Loucy (cell line): Measurements from ENCODE around the gene CENPO.

Experiments
- H2AFZ ChIP-seq: fragments of 200-600 bp; sonication (generic); 2 replicates; pipeline ENCODE4 v1.6.0; 2016; ENCODE audit warnings: antibody characterized with exemption, mild to moderate bottlenecking, low read length, moderate library complexity
- H3F3A ChIP-seq: fragments of 200-600 bp; 2 replicates; pipeline ENCODE4 v1.6.0; 2016; ENCODE audit warnings: antibody characterized with exemption, low read depth, mild to moderate bottlenecking
- H3K27me3 ChIP-seq: fragments of 200-600 bp; sonication (generic); 2 replicates; pipeline ENCODE4 v1.6.1; 2014; ENCODE audit warnings: low read length, mild to moderate bottlenecking; ENCODE audit not compliant: insufficient read depth, poor library complexity, severe bottlenecking
- H3K36me3 ChIP-seq: fragments of 200-600 bp; sonication (generic); 2 replicates; pipeline ENCODE4 v1.6.1; 2016; ENCODE audit warnings: low read length; ENCODE audit not compliant: insufficient read depth
- H3K4me1 ChIP-seq: fragments of 200-600 bp; sonication (generic); 2 replicates; pipeline ENCODE4 v1.5.1; 2014; ENCODE audit warnings: low read length, mild to moderate bottlenecking; ENCODE audit not compliant: insufficient read depth, poor library complexity, severe bottlenecking
- H3K4me2 ChIP-seq: fragments of 200-600 bp; sonication (generic); 2 replicates; pipeline ENCODE4 v1.6.0; 2014; ENCODE audit warnings: antibody characterized with exemption, low read length, low read depth, mild to moderate bottlenecking; ENCODE audit not compliant: poor library complexity, severe bottlenecking
- H3K4me3 ChIP-seq: fragments of 200-600 bp; sonication (generic); 2 replicates; pipeline ENCODE4 v1.5.1; 2014; ENCODE audit warnings: low read length, mild to moderate bottlenecking, mixed read lengths; ENCODE audit not compliant: poor library complexity, severe bottlenecking
- H3K79me2 ChIP-seq: fragments of 200-600 bp; sonication (generic); 2 replicates; pipeline ENCODE4 v1.6.1; 2014; ENCODE audit warnings: low read length; ENCODE audit not compliant: insufficient read depth
- H3K9ac ChIP-seq: fragments of 200-600 bp; sonication (generic); 2 replicates; pipeline ENCODE4 v1.6.0; 2014; ENCODE audit warnings: mild to moderate bottlenecking, low read depth, low read length, moderate library complexity; ENCODE audit not compliant: poor library complexity, severe bottlenecking
- H3K9me2 ChIP-seq: fragments of 200-600 bp; sonication (generic); replicated peaks from 2 replicates; pipeline ENCODE4 v1.6.1; 2016; ENCODE audit warnings: low read depth, low read length, mixed read lengths
- H3K9me3 ChIP-seq: fragments of 200-600 bp; sonication (generic); 2 replicates; pipeline ENCODE4 v1.6.1; 2014; ENCODE audit warnings: mild to moderate bottlenecking, antibody characterized with exemption, low read length, low read depth; ENCODE audit not compliant: insufficient read depth
- H4K20me1 ChIP-seq: fragments of 200-600 bp; sonication (generic); 2 replicates; pipeline ENCODE4 v1.6.0; 2014; ENCODE audit warnings: antibody characterized with exemption, low read length, mild to moderate bottlenecking; ENCODE audit not compliant: insufficient read depth, poor library complexity, severe bottlenecking
- EZH2phosphoT487 ChIP-seq: fragments of 200-600 bp; IDR thresholded peaks from 2 replicates; pipeline ENCODE4 v1.6.1; 2018; ENCODE audit warnings: antibody characterized with exemption, mild to moderate bottlenecking, moderate library complexity, borderline replicate concordance
- TF ChIP-seq, protein P1 (sequence below): fragments of 200-600 bp; sonication (generic); conservative IDR thresholded peaks from 2 replicates; pipeline ENCODE4 v1.5.1; 2014; ENCODE audit warnings: mild to moderate bottlenecking, antibody characterized with exemption, low read length

Gene CENPO

DNA sequence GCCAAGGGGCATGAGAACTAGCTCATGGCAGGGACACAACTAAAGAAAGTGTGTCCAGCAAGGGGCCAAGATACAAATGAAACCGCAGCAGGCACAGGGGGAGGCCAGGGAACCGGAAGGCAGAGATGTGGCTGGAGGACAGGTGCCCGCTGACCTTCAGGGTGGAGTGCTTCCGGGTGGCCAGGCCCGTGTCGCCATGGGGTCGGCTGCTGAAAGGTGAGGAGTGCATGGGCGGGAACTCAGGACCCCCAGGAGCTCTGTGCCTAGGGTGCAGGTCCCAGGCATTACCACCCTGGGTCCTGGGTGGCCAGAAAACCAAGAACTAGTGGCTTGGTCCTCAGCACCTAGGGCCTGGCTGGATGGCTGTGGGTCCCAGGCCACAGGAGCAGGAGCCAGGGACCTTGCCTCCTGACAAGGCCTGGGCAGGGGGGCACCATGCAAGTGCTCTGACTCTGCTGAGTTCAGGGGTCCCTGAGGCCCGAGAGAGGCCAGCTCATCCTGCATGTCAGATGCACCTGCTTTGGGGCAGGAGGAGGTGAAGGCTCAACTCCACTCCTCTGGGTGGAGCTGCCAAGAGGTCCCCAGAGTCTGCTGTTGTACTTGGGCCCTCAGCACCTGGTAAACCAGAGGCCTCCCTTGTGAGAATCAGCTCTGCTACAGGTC is 50.9 kb downstream of the CENPO start:
- H4K20me1 ChIP-seq = no peaks in the 10 kb centered on the region
- no peaks in the 10 kb centered on the region for H3K4me1 ChIP-seq
- no peak overlapping the region for H2AFZ ChIP-seq
- peaks cover 51% of the 10 kb centered on the region; the same call in 1 of the 2 replicates for H3K36me3 ChIP-seq
- no peaks in the 10 kb centered on the region for H3K79me2 ChIP-seq
- H3K9ac ChIP-seq = no peak overlapping the region
- no peak overlapping the region for H3K4me3 ChIP-seq
- no peaks in the 10 kb centered on the region for H3F3A ChIP-seq
- H3K27me3 ChIP-seq = no peaks in the 10 kb centered on the region
- TF ChIP-seq, protein P1, sequence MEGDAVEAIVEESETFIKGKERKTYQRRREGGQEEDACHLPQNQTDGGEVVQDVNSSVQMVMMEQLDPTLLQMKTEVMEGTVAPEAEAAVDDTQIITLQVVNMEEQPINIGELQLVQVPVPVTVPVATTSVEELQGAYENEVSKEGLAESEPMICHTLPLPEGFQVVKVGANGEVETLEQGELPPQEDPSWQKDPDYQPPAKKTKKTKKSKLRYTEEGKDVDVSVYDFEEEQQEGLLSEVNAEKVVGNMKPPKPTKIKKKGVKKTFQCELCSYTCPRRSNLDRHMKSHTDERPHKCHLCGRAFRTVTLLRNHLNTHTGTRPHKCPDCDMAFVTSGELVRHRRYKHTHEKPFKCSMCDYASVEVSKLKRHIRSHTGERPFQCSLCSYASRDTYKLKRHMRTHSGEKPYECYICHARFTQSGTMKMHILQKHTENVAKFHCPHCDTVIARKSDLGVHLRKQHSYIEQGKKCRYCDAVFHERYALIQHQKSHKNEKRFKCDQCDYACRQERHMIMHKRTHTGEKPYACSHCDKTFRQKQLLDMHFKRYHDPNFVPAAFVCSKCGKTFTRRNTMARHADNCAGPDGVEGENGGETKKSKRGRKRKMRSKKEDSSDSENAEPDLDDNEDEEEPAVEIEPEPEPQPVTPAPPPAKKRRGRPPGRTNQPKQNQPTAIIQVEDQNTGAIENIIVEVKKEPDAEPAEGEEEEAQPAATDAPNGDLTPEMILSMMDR = no peak
- TF ChIP-seq EZH2phosphoT487 = no peak
- H3K9me2 ChIP-seq = no peaks in the 10 kb centered on the region
- H3K4me2 ChIP-seq = no peak overlapping the region
- no peaks in the 10 kb centered on the region for H3K9me3 ChIP-seq

DNA sequence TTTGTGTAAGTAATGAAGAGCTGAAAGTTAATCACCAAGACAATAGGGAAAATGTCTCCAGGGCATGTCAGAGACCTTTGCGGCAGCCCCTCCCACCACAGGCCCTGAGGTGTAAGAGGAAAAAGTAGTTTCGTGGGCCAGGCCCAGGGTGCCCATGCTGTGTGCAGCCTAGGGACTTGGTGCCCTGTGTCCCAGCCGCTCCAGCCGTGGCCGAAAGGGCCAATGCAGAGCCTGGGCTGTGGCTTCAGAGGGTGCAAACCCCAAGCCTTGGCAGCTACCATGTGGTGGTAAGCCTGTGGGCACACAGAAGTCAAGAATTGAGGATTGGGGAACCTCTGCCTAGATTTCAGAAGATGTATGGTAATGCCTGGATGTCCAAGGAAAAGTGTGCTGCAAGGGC is 52.5 kb downstream of the CENPO start:
- no peak overlapping the region for H3K4me3 ChIP-seq
- no peak overlapping the region for H3K4me2 ChIP-seq
- H2AFZ ChIP-seq = no peak overlapping the region
- no peaks in the 10 kb centered on the region for H3K9me3 ChIP-seq
- no peaks in the 10 kb centered on the region for H3K9me2 ChIP-seq
- peaks cover 36% of the 10 kb centered on the region; the same call in 1 of the 2 replicates for H3K36me3 ChIP-seq
- H3F3A ChIP-seq = no peaks in the 10 kb centered on the region
- H3K27me3 ChIP-seq = no peaks in the 10 kb centered on the region
- H3K4me1 ChIP-seq = no peaks in the 10 kb centered on the region
- TF ChIP-seq, protein P1 = no peak
- TF ChIP-seq EZH2phosphoT487 = no peak
- H4K20me1 ChIP-seq = no peaks in the 10 kb centered on the region
- H3K79me2 ChIP-seq = no peaks in the 10 kb centered on the region
- no peak overlapping the region for H3K9ac ChIP-seq

DNA sequence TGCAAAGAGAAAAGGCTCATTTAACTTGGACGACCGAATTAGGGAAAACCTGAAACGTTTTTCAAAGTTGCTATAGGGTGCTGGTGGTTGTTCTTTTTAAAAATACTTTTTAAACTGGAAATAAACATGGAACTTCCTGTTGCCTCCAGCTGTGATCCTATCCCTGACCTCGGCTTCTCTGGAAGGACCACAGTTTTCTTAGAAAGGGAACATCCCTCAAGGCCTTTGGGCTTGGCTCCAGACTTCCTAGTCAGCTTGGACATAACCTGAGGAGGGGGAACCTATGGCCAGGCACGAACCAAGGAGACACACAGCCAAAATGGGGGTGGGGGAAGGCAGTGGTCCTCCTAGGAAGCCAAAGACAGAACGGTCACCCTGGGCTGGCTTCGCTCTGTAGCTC is 57.7 kb downstream of the CENPO start:
- Histone ChIP-seq H3K4me3 (no peak overlapping the region), H3K9me3 (no peaks in the 10 kb centered on the region), H3F3A (no peaks in the 10 kb centered on the region), H3K27me3 (no peaks in the 10 kb centered on the region), H3K36me3 (peaks cover 16% of the 10 kb centered on the region; the same call in 1 of the 2 replicates), H3K4me1 (no peaks in the 10 kb centered on the region), H3K4me2 (no peak overlapping the region), H2AFZ (no peak overlapping the region), H3K9ac (no peak overlapping the region), H3K79me2 (no peaks in the 10 kb centered on the region), H3K9me2 (no peaks in the 10 kb centered on the region), H4K20me1 (no peaks in the 10 kb centered on the region)
- TF ChIP-seq EZH2phosphoT487 = no peak
- TF ChIP-seq, protein P1 = no peak
